ENCODE measurements around the gene SYNM.

SYNM gene

GRCh38 chr15:99090011-99090699 lies 14.7 kb upstream of the SYNM start:
- no peak for DNase-seq (ENCODE audit: extremely low read depth, low read depth)
- TF ChIP-seq CTCF (IDR thresholded peaks at IDR 0.05; ENCODE audit: low read depth, low read length) = no peak

GRCh38 chr15:99090938-99091337 lies 13.9 kb upstream of the SYNM start:
- no peak for DNase-seq (ENCODE audit: extremely low read depth, low read depth)
- no peak for TF ChIP-seq CTCF (IDR thresholded peaks at IDR 0.05; ENCODE audit: low read depth, low read length)

- TF ChIP-seq CTCF (IDR thresholded peaks at IDR 0.05; ENCODE audit: low read depth, low read length) = no peak
- DNase-seq (ENCODE audit: extremely low read depth, low read depth) = no peak
Observed at GRCh38 chr15:99092554-99093172, 12.2 kb upstream of the SYNM start.

- TF ChIP-seq CTCF (IDR thresholded peaks at IDR 0.05; ENCODE audit: low read depth, low read length) = no peak
- DNase-seq (ENCODE audit: extremely low read depth, low read depth) = no peak
Observed at GRCh38 chr15:99095626-99096025, 9.3 kb upstream of the SYNM start.

GRCh38 chr15:99096173-99096893 lies 8.5 kb upstream of the SYNM start:
- TF ChIP-seq CTCF (IDR thresholded peaks at IDR 0.05; ENCODE audit: low read depth, low read length) = no peak
- DNase-seq (ENCODE audit: extremely low read depth, low read depth) = no peak

GRCh38 chr15:99096894-99097426 lies 7.9 kb upstream of the SYNM start:
- no peak for DNase-seq (ENCODE audit: extremely low read depth, low read depth)
- no peak for TF ChIP-seq CTCF (IDR thresholded peaks at IDR 0.05; ENCODE audit: low read depth, low read length)

Data from AG09319 (cell line).